Measurements from ENCODE around the gene CACNA2D2. TPM values are rescaled to one million over a fixed set of nuclear protein-coding genes. Genes with fewer than 3 reads are reported as not detected.

Gene CACNA2D2
- total and polyA plus RNA-seq, 9 donors: 0.95 to 8.6 (median 3.8) TPM

DNA sequence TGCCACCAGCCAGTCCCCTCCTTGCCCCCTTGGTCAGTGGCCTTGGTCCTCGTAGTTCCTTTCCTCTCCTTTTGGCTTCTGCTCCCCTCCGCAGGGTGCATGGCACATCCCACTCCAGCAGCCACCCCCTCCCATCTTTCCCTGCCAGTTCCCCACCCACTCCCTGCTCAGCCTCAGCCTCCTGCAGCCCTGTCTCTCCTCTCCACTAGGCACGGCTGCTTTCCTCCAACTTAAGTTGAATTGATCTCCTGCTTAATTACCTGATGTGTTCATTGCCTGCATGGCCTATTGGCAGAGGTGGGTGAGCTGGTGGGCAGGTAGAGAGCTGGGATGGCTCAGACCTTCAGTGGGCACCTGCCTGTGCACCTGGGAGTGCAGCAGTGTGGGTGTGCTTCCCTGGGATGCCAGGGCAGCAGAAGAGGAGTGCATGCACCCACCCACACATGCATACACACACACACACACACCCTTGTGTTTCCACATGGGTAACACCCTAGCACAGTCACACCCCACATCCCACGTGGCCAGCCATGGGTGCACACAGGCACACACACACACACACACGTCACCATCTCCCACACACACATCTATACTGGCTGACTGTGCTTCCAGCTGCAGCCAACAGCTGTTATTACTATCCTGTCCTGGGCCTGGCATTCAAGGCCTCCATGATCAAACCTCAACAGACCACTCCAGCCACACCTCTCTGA lies 33.2 kb upstream of the CACNA2D2 start:
- DNase-seq: no peak
- Histone ChIP-seq H3K4me3 (no peak overlapping the region), H3K4me1 (ENCODE audit: insufficient read depth) (no peaks in the 10 kb centered on the region), H3K27ac (no peak overlapping the region), H3K27me3 (no peaks in the 10 kb centered on the region), H3K36me3 (no peaks in the 10 kb centered on the region), H3K9me3 (no peaks in the 10 kb centered on the region)
- TF ChIP-seq, protein P1, sequence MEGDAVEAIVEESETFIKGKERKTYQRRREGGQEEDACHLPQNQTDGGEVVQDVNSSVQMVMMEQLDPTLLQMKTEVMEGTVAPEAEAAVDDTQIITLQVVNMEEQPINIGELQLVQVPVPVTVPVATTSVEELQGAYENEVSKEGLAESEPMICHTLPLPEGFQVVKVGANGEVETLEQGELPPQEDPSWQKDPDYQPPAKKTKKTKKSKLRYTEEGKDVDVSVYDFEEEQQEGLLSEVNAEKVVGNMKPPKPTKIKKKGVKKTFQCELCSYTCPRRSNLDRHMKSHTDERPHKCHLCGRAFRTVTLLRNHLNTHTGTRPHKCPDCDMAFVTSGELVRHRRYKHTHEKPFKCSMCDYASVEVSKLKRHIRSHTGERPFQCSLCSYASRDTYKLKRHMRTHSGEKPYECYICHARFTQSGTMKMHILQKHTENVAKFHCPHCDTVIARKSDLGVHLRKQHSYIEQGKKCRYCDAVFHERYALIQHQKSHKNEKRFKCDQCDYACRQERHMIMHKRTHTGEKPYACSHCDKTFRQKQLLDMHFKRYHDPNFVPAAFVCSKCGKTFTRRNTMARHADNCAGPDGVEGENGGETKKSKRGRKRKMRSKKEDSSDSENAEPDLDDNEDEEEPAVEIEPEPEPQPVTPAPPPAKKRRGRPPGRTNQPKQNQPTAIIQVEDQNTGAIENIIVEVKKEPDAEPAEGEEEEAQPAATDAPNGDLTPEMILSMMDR (IDR thresholded peaks at IDR 0.05): no peak
- no peak for TF ChIP-seq POLR2A (IDR thresholded peaks at IDR 0.05)
- no peak for TF ChIP-seq EP300 (IDR thresholded peaks at IDR 0.05)
- intact Hi-C loops (cut with DNase I): loop anchor here in 1 of 4 donors (10.0 kb wide), 1 partner anchor 162 kb away; no protein-coding TSS in a partner anchor
- 52 to 65% (median 56%) methylated on average over 5 of the region's 5 CpGs for WGBS, 3 donors

DNA sequence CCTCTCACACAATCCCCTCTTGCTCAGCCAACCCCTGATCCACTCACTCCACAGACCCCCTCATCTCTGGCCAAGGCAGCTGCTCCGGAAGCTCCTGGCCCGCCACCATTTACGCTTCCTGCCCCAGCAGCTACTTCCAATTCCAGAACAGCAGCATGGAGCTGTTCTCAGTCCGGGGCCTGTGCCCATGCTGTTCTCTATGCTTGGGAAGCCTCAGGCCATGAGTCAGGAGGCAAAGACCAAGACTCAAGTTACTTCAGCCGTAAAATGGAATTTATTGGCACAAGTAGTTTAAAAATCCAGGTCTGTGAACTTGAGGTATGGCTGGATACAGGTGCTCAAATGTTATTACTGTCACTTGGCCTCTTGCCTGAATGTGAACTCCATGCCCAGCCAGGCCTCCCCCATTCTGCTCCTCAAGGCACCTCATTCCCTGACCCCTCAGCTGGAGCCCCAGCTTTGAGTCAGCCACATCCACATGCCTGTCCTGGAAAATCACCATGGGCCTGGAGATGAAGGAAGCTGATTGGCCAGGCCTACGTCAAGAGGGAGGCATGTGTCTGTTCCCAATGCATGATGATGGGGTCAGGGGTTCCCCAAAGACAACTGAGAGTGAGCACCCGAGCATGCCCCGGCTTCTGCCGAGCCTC lies 31.4 kb upstream of the CACNA2D2 start:
- DNase-seq: no peak
- no peaks in the 10 kb centered on the region for H3K4me1 ChIP-seq (ENCODE audit: insufficient read depth)
- no peaks in the 10 kb centered on the region for H3K9me3 ChIP-seq
- H3K27me3 ChIP-seq: no peaks in the 10 kb centered on the region
- no peaks in the 10 kb centered on the region for H3K36me3 ChIP-seq
- no peak overlapping the region for H3K27ac ChIP-seq
- WGBS, 3 donors: 61 to 76% (median 66%) methylated on average over 9 of the region's 9 CpGs
- TF ChIP-seq EP300 (IDR thresholded peaks at IDR 0.05): no peak
- no peak for TF ChIP-seq POLR2A (IDR thresholded peaks at IDR 0.05)
- TF ChIP-seq, protein P1 (IDR thresholded peaks at IDR 0.05): no peak
- intact Hi-C loops (cut with DNase I): loop anchor here in 1 of 4 donors (10.0 kb wide), 1 partner anchor 160 kb away; no protein-coding TSS in a partner anchor
- no peak overlapping the region for H3K4me3 ChIP-seq

DNA sequence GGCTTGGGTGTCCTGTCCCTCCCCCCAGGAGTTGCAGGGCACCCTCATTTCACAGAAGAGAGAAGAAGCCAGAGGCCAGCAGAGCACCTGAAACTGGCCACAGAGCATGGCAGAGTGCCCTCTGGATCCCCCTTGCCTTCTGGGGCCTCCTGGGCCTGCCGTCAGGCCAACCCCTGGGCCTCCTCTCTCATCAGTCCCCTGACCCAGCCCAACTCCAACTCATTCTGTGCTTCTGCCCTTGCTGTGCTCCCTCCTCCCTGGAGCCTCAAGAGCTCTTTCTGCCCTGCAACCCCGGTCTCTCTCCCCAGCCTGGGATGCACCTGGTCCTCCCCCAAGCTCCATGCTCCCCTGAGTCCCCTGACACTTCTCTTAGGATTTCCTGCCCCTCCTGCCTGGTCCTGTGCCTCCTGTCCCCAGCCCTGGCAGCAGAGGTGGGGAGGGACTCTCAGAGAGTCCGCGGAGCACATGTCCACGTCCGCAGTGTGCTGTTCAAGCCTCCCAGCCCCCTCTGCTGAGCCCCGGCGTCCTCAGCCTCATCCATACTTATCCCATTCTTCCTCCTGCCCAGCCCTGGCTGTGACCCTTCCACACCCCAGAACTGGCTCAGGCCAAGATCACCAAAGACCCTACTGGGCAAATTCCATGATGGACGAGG lies 30.5 kb upstream of the CACNA2D2 start:
- Histone ChIP-seq H3K4me3 (no peak overlapping the region), H3K27ac (no peak overlapping the region), H3K9me3 (no peaks in the 10 kb centered on the region), H3K36me3 (no peaks in the 10 kb centered on the region), H3K4me1 (ENCODE audit: insufficient read depth) (no peaks in the 10 kb centered on the region), H3K27me3 (no peaks in the 10 kb centered on the region)
- no peak for DNase-seq
- no peak for TF ChIP-seq POLR2A (IDR thresholded peaks at IDR 0.05)
- 68 to 79% (median 69%) methylated on average over 9 of the region's 9 CpGs for WGBS, 3 donors
- intact Hi-C loops (cut with DNase I): loop anchor here in 1 of 4 donors (10.0 kb wide), 1 partner anchor 159 kb away; no protein-coding TSS in a partner anchor

DNA sequence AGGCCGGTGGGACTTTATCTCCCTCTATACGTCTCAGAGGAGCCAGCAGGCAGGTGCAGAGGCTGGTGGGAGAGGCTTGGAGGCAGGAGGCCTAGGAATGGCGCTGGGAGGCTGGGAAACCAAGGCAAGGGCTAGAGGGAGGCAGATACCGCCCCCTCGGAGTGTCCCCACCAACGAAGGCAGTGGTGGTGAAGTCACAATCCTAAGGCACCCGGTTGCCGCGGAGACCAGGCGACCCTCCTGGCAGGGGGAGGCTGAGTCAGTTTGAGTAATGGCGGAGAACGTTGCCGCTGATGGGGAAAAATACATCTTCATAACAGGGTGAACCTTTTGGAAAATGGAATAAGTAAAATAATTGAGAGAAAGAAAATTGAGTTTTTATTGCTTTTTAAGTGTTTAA lies 29.9 kb upstream of the CACNA2D2 start:
- H3K36me3 ChIP-seq: no peaks in the 10 kb centered on the region
- DNase-seq: no peak
- intact Hi-C loops (cut with DNase I): loop anchor here in 1 of 4 donors (10.0 kb wide), 1 partner anchor 159 kb away; no protein-coding TSS in a partner anchor
- no peaks in the 10 kb centered on the region for H3K4me1 ChIP-seq (ENCODE audit: insufficient read depth)
- H3K27ac ChIP-seq: no peak overlapping the region
- 81 to 82% (median 82%) methylated on average over 13 of the region's 13 CpGs for WGBS, 3 donors
- TF ChIP-seq POLR2A (IDR thresholded peaks at IDR 0.05): no peak
- TF ChIP-seq EP300 (IDR thresholded peaks at IDR 0.05): no peak
- TF ChIP-seq, protein P1 (IDR thresholded peaks at IDR 0.05): no peak
- H3K4me3 ChIP-seq: no peak overlapping the region
- no peaks in the 10 kb centered on the region for H3K9me3 ChIP-seq
- no peaks in the 10 kb centered on the region for H3K27me3 ChIP-seq
